Heart right ventricle (tissue), 16 donors: ENCODE results near the gene CNPY4. TPM values are rescaled to one million over a fixed set of nuclear protein-coding genes. Genes with fewer than 3 reads are reported as not detected.

Experiments
- ATAC-seq, 8 donors: fragments of 200-7000 bp; cut with Tn5 transposase; one replicate each; pipeline ENCODE4 v1.9.1; 2020; ENCODE audit warnings: mild to moderate bottlenecking in 8 of 8, moderate library complexity in 8 of 8, moderate number of reproducible peaks in 1 of 8
- DNase-seq, 2 donors: peaks; one replicate each; pipeline ENCODE4 v3.0.0-alpha.2; 2020
- H3K27ac ChIP-seq, 10 donors: fragments of 200-600 bp; sonication (generic) in 2 of 10; one replicate each; pipeline versions ENCODE4 v1.5.0 to v1.8.0; 2020 to 2022; ENCODE audit warnings: mild to moderate bottlenecking in 3 of 10
- H3K27me3 ChIP-seq, 7 donors: fragments of 200-600 bp; one replicate each; pipeline ENCODE4 v1.8.0; 2021 to 2022; ENCODE audit warnings: mild to moderate bottlenecking in 2 of 7
- H3K36me3 ChIP-seq, 9 donors: fragments of 200-600 bp; sonication (generic) in 1 of 9; one replicate each; pipeline versions ENCODE4 v1.5.0 to v1.8.0; 2020 to 2022; ENCODE audit warnings: mild to moderate bottlenecking in 2 of 9
- H3K4me1 ChIP-seq, 9 donors: fragments of 200-600 bp; sonication (generic) in 1 of 9; one replicate each; pipeline versions ENCODE4 v1.5.0 to v1.8.0; 2020 to 2022; ENCODE audit warnings: mild to moderate bottlenecking in 4 of 9
- H3K4me3 ChIP-seq, 10 donors: fragments of 200-600 bp; sonication (generic) in 2 of 10; one replicate each; pipeline versions ENCODE4 v1.5.0 to v1.8.0; 2020 to 2022; ENCODE audit warnings: mild to moderate bottlenecking in 7 of 10, moderate library complexity in 2 of 10
- H3K9me3 ChIP-seq, 11 donors: fragments of 200-600 bp in 10 of 11; sonication (generic) in 2 of 11; one replicate each; pipeline versions ENCODE4 v1.5.0 to v1.8.0; 2013 to 2022; ENCODE audit warnings: mild to moderate bottlenecking in 2 of 11, control low read depth in 1 of 11, moderate library complexity in 1 of 11
- WGBS, 2 donors: extraction: QIAGEN DNeasy Blood & Tissue Kit; methylation state at CpG; one replicate each; pipeline ENCODE4 v1.1.7; 2013; ENCODE audit warnings: inconsistent platforms in 1 of 2; 5-methylcytosine and 5-hydroxymethylcytosine counted together
- intact Hi-C, 10 donors: fragments of 100-400 bp; cut with DNase I; formaldehyde crosslinking; loops; one replicate each; pipeline versions ENCODE4 v1.11.1 to v1.14.2; 2022
- polyA plus RNA-seq, 2 donors: library from polyadenylated mRNA; stranded (reverse); fragments of 200-250 nt; gene quantifications; one replicate each; pipeline ENCODE4 v1.2.3, GENCODE V29; 2013
- total RNA-seq, 10 donors: library from RNA; stranded (reverse); fragmentation: NEBNext Ultra II Directional in 3 of 10; extraction: Animal tissue kit (Norgen Biotek cat#: 25700) in 3 of 10; gene quantifications; one replicate each; pipeline versions ENCODE4 v1.2.1 to v1.2.4, GENCODE V29; 2021 to 2023
- TF ChIP-seq, protein P1 (sequence below), 9 donors: fragments of 200-600 bp; sonication (generic) in 2 of 9; IDR thresholded peaks; one replicate each; pipeline versions ENCODE4 v1.5.0 to v1.8.0; 2021 to 2022; ENCODE audit warnings: antibody characterized with exemption in 9 of 9, mild to moderate bottlenecking in 5 of 9, moderate library complexity in 1 of 9
- donor health status: Arrhythmogenic right ventricular cardiomyopathy.
- donor health status: ischemic (EF 13 %, LVEDD 7.1; RV severe dilation, severe dysfunction).
- donor health status: healthy with polysubstance abuse.
- donor health status: DM: no; HTN: yes; CAD: no.
- donor health status: DM: no; HTN: no; CAD: no.
- donor health status: ischemic (EF 25% LVEDD 6.9; RV normal size, moderate dysfunction).
- donor health status: ischemic (EF 25% LVEDD 5.7; RV mildly dilated, moderate dysfunction).
- donor health status: healthy.
- donor health status: DM: yes; HTN: yes; CAD: no.
- donor health status: Ischemic cardiomyopathy.
- donor health status: ischemic (EF 35%, LVEDD 5.7; RV mildly dilated, moderate dysfunction).
- donor health status: nonischemic (EF 11% LVEDD 7.7; RV severe dilation, severe dysfunction).
- donor health status: DM: yes; HTN: yes; CAD: no.
- donor health status: PGD.
- donor health status: ischemic (EF 29% LVEDD 5.4; RV normal size, mild dysfunction).
- donor health status: nonischemic (EF 23%, LVEDD 6.1; RV moderate dilation, normal function).

Gene CNPY4
- total and polyA plus RNA-seq, 12 donors, result 4.9 to 13.7 (median 7.4) TPM

- H3K27me3 ChIP-seq, result no peaks in the 10 kb centered on the region
- no peaks in the 10 kb centered on the region for H3K4me1 ChIP-seq
- 96 to 98% methylated on average over 10 of the region's 10 CpGs for WGBS, 2 donors
- TF ChIP-seq, protein P1, sequence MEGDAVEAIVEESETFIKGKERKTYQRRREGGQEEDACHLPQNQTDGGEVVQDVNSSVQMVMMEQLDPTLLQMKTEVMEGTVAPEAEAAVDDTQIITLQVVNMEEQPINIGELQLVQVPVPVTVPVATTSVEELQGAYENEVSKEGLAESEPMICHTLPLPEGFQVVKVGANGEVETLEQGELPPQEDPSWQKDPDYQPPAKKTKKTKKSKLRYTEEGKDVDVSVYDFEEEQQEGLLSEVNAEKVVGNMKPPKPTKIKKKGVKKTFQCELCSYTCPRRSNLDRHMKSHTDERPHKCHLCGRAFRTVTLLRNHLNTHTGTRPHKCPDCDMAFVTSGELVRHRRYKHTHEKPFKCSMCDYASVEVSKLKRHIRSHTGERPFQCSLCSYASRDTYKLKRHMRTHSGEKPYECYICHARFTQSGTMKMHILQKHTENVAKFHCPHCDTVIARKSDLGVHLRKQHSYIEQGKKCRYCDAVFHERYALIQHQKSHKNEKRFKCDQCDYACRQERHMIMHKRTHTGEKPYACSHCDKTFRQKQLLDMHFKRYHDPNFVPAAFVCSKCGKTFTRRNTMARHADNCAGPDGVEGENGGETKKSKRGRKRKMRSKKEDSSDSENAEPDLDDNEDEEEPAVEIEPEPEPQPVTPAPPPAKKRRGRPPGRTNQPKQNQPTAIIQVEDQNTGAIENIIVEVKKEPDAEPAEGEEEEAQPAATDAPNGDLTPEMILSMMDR (IDR thresholded peaks at IDR 0.05), result no peak
- intact Hi-C loops, result no loop called here
- DNase-seq (no peak), ATAC-seq (no peak)
- no peak overlapping the region for H3K4me3 ChIP-seq
- peaks cover 33 to 100% (median 89%) of the 10 kb centered on the region in 9 donors for H3K36me3 ChIP-seq
- peaks cover 2 to 46% (median 32%) of the 10 kb centered on the region in 11 donors for H3K9me3 ChIP-seq
- H3K27ac ChIP-seq, result no peak overlapping the region
Measured at GRCh38 chr7:100072462-100072861, 47.0 kb upstream of the CNPY4 start.

DNA sequence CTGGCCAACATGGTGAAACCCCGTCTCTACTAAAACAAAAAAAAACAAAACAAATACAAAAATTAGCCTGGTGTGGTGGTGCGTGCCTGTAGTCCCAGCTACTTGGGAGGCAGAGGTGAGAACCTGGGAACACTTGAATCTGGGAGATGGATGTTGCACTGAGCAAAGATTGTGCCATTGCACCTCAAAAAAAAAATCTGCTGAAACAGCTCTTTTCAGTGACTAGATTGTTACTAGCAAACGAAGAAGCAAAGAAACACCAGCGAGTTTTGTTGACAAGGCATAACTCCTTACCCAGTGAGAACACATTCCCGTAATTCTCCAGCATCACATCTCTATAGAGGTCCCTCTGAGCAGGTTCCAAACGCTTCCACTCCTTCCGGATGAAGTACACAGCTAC, 44.6 kb upstream of the CNPY4 start:
- Histone ChIP-seq H3K27me3 (no peaks in the 10 kb centered on the region), H3K36me3 (peaks cover 29 to 100% (median 84%) of the 10 kb centered on the region in 9 donors), H3K27ac (no peak overlapping the region), H3K4me3 (no peak overlapping the region), H3K4me1 (peaks cover 0 to 18% (median 10%) of the 10 kb centered on the region in 9 donors), H3K9me3 (peaks cover 2 to 40% (median 32%) of the 10 kb centered on the region in 11 donors)
- no peak for ATAC-seq
- 96% methylated on average over 7 of the region's 7 CpGs for WGBS, 2 donors
- TF ChIP-seq, protein P1 (IDR thresholded peaks at IDR 0.05), result no peak
- intact Hi-C loops, result no loop called here
- DNase-seq, result no peak

DNA sequence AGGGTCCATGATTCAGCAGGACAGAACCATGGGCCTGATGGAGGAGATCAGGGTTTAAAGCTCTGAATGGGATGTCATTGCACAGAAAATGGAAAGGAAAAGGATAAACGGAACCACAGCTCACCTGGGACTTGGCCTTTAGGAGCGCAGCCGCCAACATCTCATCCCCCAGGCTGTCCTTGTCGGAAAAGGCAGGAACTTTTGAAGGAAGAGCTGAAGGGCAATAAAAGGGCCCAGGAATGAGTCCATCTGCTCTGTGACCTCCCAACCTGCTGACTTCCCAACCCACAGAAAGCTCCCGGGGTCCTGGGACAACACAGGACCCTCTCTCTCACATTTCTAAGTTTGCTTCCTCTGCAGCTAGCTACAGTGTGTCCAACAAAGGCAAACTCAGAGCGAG, 44.0 kb upstream of the CNPY4 start:
- WGBS, 2 donors, result 93 to 98% methylated on average over 6 of the region's 6 CpGs

DNA sequence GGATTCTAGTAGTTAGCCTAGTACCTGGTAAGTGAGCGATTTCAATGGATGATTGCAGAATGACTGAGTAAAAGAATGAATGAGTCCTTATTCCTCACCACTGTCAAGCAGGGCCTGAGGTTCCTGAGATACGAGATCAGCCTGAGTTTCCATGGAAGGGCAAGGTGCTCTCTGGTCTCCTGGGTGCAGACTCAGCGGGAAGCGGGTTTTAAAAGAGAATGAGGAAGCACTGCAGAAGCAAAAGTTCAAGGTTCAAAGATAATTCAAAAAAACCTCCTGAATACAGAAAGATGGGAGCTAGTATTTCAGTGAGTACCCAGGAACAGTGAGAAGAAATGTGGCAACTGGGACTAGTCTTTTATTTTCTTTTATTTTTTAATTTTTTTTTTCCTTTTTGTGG, 42.2 kb upstream of the CNPY4 start:
- Histone ChIP-seq H3K27me3 (no peaks in the 10 kb centered on the region), H3K27ac (no peak overlapping the region), H3K4me1 (peaks cover 7 to 33% (median 25%) of the 10 kb centered on the region in 9 donors), H3K36me3 (peaks cover 11 to 81% (median 60%) of the 10 kb centered on the region in 9 donors), H3K9me3 (peaks cover 0 to 16% (median 8%) of the 10 kb centered on the region in 11 donors), H3K4me3 (no peak overlapping the region)
- WGBS, 2 donors, result 92 to 97% methylated on average over 4 of the region's 4 CpGs
- ATAC-seq (no peak), DNase-seq (no peak)
- intact Hi-C loops, result no loop called here
- TF ChIP-seq, protein P1 (IDR thresholded peaks at IDR 0.05), result no peak

More for the DNA sequence above, 44.0 kb upstream of the CNPY4 start:
- H3K9me3 ChIP-seq, result peaks cover 2 to 34% (median 26%) of the 10 kb centered on the region in 11 donors
- H3K4me1 ChIP-seq, result peaks cover 5 to 23% (median 16%) of the 10 kb centered on the region in 9 donors
- H3K27me3 ChIP-seq, result no peaks in the 10 kb centered on the region
- ATAC-seq (no peak), DNase-seq (no peak)
- intact Hi-C loops, result no loop called here
- TF ChIP-seq, protein P1 (IDR thresholded peaks at IDR 0.05), result no peak
- H3K4me3 ChIP-seq, result no peak overlapping the region
- H3K27ac ChIP-seq, result no peak overlapping the region
- H3K36me3 ChIP-seq, result peaks cover 24 to 99% (median 78%) of the 10 kb centered on the region in 9 donors
